ENCODE measurements around the gene AUTS2.

GRCh38 chr7:69813637-69814240 lies 215.5 kb downstream of the AUTS2 start:
- no peak for TF ChIP-seq POLR2A (IDR thresholded peaks at IDR 0.05)
- no peak for TF ChIP-seq CTCF (IDR thresholded peaks at IDR 0.05)
- no peak for TF ChIP-seq POLR2AphosphoS5 (IDR thresholded peaks at IDR 0.05)
- no peak for TF ChIP-seq EP300 (IDR thresholded peaks at IDR 0.05; ENCODE audit: low read depth)
